MCF 10A (cell line): ENCODE data around the gene ALB. TPM values are rescaled to one million over a fixed set of nuclear protein-coding genes. Genes with fewer than 3 reads are reported as not detected.

ENCODE experiments used
- BruUV-seq: library from RNA; stranded (reverse); fragments of 400-500 nt; replicated peaks from 2 replicates; lab custom pipeline; 2021; lab: Mats Ljungman, UMichigan
- CTCF ChIA-PET: fragments of 300-600 bp; sonication (Branson Sonifier 250); formaldehyde crosslinking; extraction: SDS; loops from one replicate; lab custom pipeline; 2021; ENCODE audit warnings: antibody characterized with exemption, inconsistent platforms; lab: Yijun Ruan, JAX
- POLR2A ChIA-PET: fragments of 300-600, 350-650 bp; sonication (Branson Sonifier 250); formaldehyde crosslinking; extraction: SDS; loops from one replicate; lab custom pipeline; 2020; ENCODE audit warnings: antibody characterized with exemption, inconsistent platforms; lab: Yijun Ruan, JAX
- DNase-seq: peaks from one replicate; pipeline ENCODE4 v3.0.0-alpha.2; 2018; ENCODE audit not compliant: unreplicated experiment
- H3K27ac Mint-ChIP-seq: one replicate; pipeline ENCODE4 v1.8.0; 2022; ENCODE audit warnings: mild to moderate bottlenecking, low read depth, mixed read lengths; ENCODE audit not compliant: unreplicated experiment
- H3K27me3 Mint-ChIP-seq: one replicate; pipeline ENCODE4 v1.8.0; 2022; ENCODE audit warnings: mixed read lengths; ENCODE audit not compliant: insufficient read depth, unreplicated experiment
- H3K36me3 Mint-ChIP-seq: one replicate; pipeline ENCODE4 v1.8.0; 2022; ENCODE audit warnings: mild to moderate bottlenecking, moderate library complexity, mixed read lengths; ENCODE audit not compliant: insufficient read depth, unreplicated experiment
- H3K4me1 Mint-ChIP-seq: one replicate; pipeline ENCODE4 v1.8.0; 2022; ENCODE audit warnings: mixed read lengths; ENCODE audit not compliant: insufficient read depth, unreplicated experiment
- H3K4me3 Mint-ChIP-seq: one replicate; pipeline ENCODE4 v1.8.0; 2022; ENCODE audit warnings: mild to moderate bottlenecking, moderate library complexity, mixed read lengths; ENCODE audit not compliant: unreplicated experiment
- H3K9me3 Mint-ChIP-seq: one replicate; pipeline ENCODE4 v1.8.0; 2022; ENCODE audit warnings: mixed read lengths; ENCODE audit not compliant: unreplicated experiment
- intact Hi-C: fragments of 100-400 bp; cut with micrococcal nuclease; formaldehyde crosslinking; loops from 2 replicates; pipeline ENCODE4 v1.14.1; 2022
- total RNA-seq: library from RNA; stranded (reverse); gene quantifications from 2 replicates; pipeline ENCODE4 v1.2.3, GENCODE V29; 2022
- TF ChIP-seq, protein P1 (sequence below): fragments of 200-600 bp; IDR thresholded peaks from one replicate; pipeline ENCODE4 v1.8.0; 2022; ENCODE audit warnings: antibody characterized with exemption, mild to moderate bottlenecking; ENCODE audit not compliant: unreplicated experiment

ALB gene
- total RNA-seq, 1 experiment from 2014 or later, result not detected

DNA sequence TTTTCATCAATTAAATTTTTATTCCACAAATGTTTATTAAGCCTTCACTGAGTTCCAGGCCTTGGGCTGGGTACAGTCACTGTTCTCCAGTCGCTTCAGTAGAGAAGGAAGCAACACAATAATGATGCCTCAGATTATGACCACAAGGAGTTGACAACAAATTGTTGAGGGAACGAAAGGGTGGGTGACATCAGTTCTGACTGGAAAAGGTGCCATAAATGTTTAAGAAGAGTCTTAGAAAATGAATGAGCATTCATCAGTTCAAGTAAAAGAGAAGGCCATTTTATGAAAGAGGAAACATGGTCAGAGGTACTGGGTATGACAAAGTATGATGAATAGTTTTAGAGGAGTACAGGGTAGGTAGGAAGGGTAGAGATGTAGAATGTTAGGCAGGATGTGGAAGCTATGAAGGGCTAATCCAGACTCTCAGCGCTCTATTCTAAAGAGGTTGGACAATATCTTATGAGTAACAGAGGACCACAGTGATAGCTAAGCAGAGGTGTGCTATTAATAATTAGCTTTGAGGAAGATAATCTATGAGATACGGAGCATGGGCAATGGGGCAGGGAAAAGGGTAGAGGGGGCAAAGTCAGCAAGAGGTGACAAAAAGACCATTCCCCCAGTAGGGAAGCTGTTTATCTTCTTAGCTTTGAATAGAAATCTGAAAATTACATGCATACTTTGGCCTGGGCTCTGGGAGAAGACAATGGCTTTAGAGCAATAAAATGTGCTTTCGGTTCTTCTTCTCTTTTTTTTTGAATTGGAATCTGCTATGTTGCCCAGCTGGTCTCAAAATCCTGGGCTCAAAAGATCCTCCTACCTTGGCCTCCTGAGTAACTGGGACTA is 52.3 kb downstream of the ALB start:
- TF ChIP-seq, protein P1, sequence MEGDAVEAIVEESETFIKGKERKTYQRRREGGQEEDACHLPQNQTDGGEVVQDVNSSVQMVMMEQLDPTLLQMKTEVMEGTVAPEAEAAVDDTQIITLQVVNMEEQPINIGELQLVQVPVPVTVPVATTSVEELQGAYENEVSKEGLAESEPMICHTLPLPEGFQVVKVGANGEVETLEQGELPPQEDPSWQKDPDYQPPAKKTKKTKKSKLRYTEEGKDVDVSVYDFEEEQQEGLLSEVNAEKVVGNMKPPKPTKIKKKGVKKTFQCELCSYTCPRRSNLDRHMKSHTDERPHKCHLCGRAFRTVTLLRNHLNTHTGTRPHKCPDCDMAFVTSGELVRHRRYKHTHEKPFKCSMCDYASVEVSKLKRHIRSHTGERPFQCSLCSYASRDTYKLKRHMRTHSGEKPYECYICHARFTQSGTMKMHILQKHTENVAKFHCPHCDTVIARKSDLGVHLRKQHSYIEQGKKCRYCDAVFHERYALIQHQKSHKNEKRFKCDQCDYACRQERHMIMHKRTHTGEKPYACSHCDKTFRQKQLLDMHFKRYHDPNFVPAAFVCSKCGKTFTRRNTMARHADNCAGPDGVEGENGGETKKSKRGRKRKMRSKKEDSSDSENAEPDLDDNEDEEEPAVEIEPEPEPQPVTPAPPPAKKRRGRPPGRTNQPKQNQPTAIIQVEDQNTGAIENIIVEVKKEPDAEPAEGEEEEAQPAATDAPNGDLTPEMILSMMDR, result no peak
- no peak for DNase-seq
- H3K36me3 Mint-ChIP-seq, result no peaks in the 10 kb centered on the region
- ChIA-PET POLR2A (no interaction called here), CTCF (interaction anchor here (0.6 to 3.3 kb wide), 4 partner anchors 10 to 436 kb away, joined by 3 to 22 read pairs (median 4); no protein-coding TSS in a partner anchor)
- no peaks in the 10 kb centered on the region for H3K27me3 Mint-ChIP-seq
- H3K4me1 Mint-ChIP-seq, result no peaks in the 10 kb centered on the region
- intact Hi-C loops, result no loop called here
- no peaks in the 10 kb centered on the region for H3K9me3 Mint-ChIP-seq
- BruUV-seq, result no TSS peak
- H3K27ac Mint-ChIP-seq, result no peak overlapping the region
- H3K4me3 Mint-ChIP-seq, result no peak overlapping the region

DNA sequence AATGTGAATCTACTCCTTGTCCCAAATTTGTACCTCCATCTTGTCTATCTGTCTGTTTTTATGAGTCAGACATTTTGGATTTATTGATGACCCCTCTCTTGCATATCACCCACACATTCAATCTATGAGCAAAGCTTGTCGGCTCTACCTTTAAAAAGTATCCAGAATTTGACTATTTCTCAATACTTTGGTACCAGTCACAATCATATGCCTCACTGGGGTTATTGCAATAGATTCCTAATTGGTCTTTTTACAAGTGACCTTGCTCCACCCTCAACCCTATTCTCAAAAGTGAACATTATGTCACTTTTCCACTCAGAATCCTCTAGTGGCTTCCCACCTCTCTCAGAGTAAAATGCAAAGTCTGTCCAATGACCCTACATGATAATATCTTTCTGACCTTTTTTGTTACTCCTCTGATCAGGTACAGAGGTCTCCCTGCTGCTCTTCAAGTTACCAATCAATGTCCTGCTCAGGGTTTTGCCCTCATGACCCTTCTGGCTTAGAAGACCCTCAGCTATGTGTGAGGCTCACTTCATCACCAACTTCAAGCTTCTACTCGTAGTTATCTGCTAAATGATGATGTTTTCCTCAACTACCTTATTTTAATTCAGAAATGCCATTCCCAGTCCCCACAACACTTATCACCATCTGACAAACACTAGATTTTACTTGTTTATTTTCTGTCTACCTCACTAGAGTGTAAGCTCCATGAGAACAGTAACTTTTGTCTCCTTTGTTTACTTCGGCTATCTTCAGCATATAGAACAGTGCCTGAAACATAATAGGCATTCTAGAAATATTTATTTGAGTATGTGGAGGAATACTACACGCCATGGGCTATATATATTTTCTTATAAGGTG is 54.3 kb downstream of the ALB start:
- ChIA-PET POLR2A (interaction anchor here (0.6 to 1.0 kb wide), 4 partner anchors 8 to 69 kb away, joined by 3 to 5 read pairs (median 4); no protein-coding TSS in a partner anchor), CTCF (interaction anchor here (1.2 to 3.3 kb wide), 2 partner anchors 12 to 42 kb away, joined by 3 to 22 read pairs; no protein-coding TSS in a partner anchor)
- no peaks in the 10 kb centered on the region for H3K4me1 Mint-ChIP-seq
- no peak overlapping the region for H3K4me3 Mint-ChIP-seq
- DNase-seq, result no peak
- intact Hi-C loops, result no loop called here
- BruUV-seq, result no TSS peak
- peaks cover under 1% of the 10 kb centered on the region for H3K27me3 Mint-ChIP-seq
- TF ChIP-seq, protein P1, result no peak
- H3K27ac Mint-ChIP-seq, result no peak overlapping the region
- no peaks in the 10 kb centered on the region for H3K36me3 Mint-ChIP-seq
- H3K9me3 Mint-ChIP-seq, result no peaks in the 10 kb centered on the region

DNA sequence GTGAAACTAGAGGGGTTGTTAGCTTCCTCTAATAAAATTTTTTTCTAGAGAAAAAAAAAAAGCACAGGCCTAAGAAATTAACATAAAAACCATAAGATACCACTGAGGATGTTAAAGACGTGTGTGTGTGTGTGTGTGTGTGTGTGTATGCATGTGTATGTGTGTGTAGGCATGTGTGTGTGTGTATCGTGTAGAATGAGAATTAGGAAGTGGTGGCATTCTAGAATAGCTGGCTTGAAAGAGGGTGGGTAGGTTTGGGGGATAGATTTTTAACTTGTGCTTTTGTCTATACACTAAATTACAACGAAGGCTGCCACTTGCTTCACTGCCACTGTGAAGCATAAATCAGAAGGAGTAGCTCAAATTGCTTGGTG is 54.9 kb downstream of the ALB start:
- TF ChIP-seq, protein P1, result no peak
- no peaks in the 10 kb centered on the region for H3K9me3 Mint-ChIP-seq
- no peaks in the 10 kb centered on the region for H3K36me3 Mint-ChIP-seq
- DNase-seq, result no peak
- no peak overlapping the region for H3K4me3 Mint-ChIP-seq
- no peaks in the 10 kb centered on the region for H3K4me1 Mint-ChIP-seq
- CTCF ChIA-PET, result interaction anchor here (1.2 to 3.3 kb wide), 2 partner anchors 13 to 41 kb away, joined by 3 to 22 read pairs; no protein-coding TSS in a partner anchor
- H3K27ac Mint-ChIP-seq, result no peak overlapping the region
- POLR2A ChIA-PET, result interaction anchor here (0.6 to 1.0 kb wide), 3 partner anchors 9 to 26 kb away, joined by 3 to 5 read pairs (median 3); no protein-coding TSS in a partner anchor
- intact Hi-C loops, result no loop called here
- no TSS peak for BruUV-seq
- H3K27me3 Mint-ChIP-seq, result peaks cover 6% of the 10 kb centered on the region
